IMR-90 (cell line): ENCODE measurements around the gene ADARB2. TPM values are rescaled to one million over a fixed set of nuclear protein-coding genes. Genes with fewer than 3 reads are reported as not detected.
A peak's percentile ranks its signal among the peaks of the same experiment; 100 is the strongest.

Source experiments
- ATAC-seq: fragments of 200-7000 bp; cut with Tn5 transposase; 2 replicates; pipeline ENCODE4 v1.9.1; 2020; ENCODE audit warnings: low read depth, mild to moderate bottlenecking, moderate library complexity
- BruUV-seq: library from RNA; stranded (reverse); fragments of 400-500 nt; replicated peaks from 2 replicates; lab custom pipeline; 2021; lab: Mats Ljungman, UMichigan
- CTCF ChIA-PET: fragments of 300-600 bp; formaldehyde crosslinking; extraction: SDS; loops from one replicate; lab custom pipeline; 2021; ENCODE audit warnings: antibody characterized with exemption; lab: Yijun Ruan, JAX
- POLR2A ChIA-PET: fragments of 300-600 bp; sonication (Branson Sonifier 250); formaldehyde crosslinking; loops from one replicate; lab custom pipeline; 2022; ENCODE audit warnings: antibody characterized with exemption; ENCODE audit not compliant: unreplicated experiment; lab: Charles Lee
- DNase-seq: peaks from one replicate; pipeline ENCODE4 v3.0.0; 2013
- H2AFZ ChIP-seq: replicated peaks from 2 replicates; pipeline ENCODE3; 2013; ENCODE audit warnings: low read length, mild to moderate bottlenecking; ENCODE audit not compliant: poor library complexity
- H2AK5ac ChIP-seq: 2 replicates; pipeline ENCODE4 v1.6.1; 2013; ENCODE audit warnings: low read depth, low read length, inconsistent platforms
- H2AK9ac ChIP-seq: replicated peaks from 2 replicates; pipeline ENCODE3; 2013; ENCODE audit warnings: mild to moderate bottlenecking, low read depth, low read length, moderate library complexity; ENCODE audit not compliant: poor library complexity
- H2BK120ac ChIP-seq: 2 replicates; pipeline ENCODE4 v1.6.1; 2013; ENCODE audit warnings: low read depth, low read length, inconsistent platforms
- H2BK15ac ChIP-seq: 3 replicates; pipeline ENCODE4 v1.6.1; 2013; ENCODE audit warnings: low read depth, low read length, inconsistent platforms
- H2BK20ac ChIP-seq: 2 replicates; pipeline ENCODE4 v1.6.1; 2013; ENCODE audit warnings: low read depth, mild to moderate bottlenecking, inconsistent platforms, low read length, moderate library complexity
- H2BK5ac ChIP-seq: 2 replicates; pipeline ENCODE4 v1.6.1; 2013; ENCODE audit warnings: mild to moderate bottlenecking, low read depth, low read length, inconsistent platforms; ENCODE audit not compliant: poor library complexity, severe bottlenecking
- H3K14ac ChIP-seq: replicated peaks from 2 replicates; pipeline ENCODE4 v1.6.1; 2013; ENCODE audit warnings: low read depth, low read length, inconsistent platforms
- H3K18ac ChIP-seq: 2 replicates; pipeline ENCODE4 v1.6.1; 2013; ENCODE audit warnings: low read depth, low read length, control low read depth
- H3K23ac ChIP-seq: 2 replicates; pipeline ENCODE4 v1.6.1; 2013; ENCODE audit warnings: low read depth, low read length, inconsistent platforms
- H3K27ac ChIP-seq: 2 replicates; pipeline ENCODE4 v1.5.1; 2013; ENCODE audit warnings: mild to moderate bottlenecking, control low read depth, low read length; ENCODE audit not compliant: insufficient read depth
- H3K27me3 ChIP-seq: 2 replicates; pipeline ENCODE4 v1.6.1; 2013; ENCODE audit warnings: low read length; ENCODE audit not compliant: control insufficient read depth, insufficient read depth
- H3K36me3 ChIP-seq: 2 replicates; pipeline ENCODE4 v1.6.1; 2013; ENCODE audit warnings: low read length, mixed read lengths; ENCODE audit not compliant: control insufficient read depth, insufficient read depth
- H3K4ac ChIP-seq: 2 replicates; pipeline ENCODE4 v1.6.1; 2013; ENCODE audit warnings: low read depth, low read length, inconsistent platforms
- H3K4me1 ChIP-seq: 2 replicates; pipeline ENCODE4 v1.6.1; 2013; ENCODE audit warnings: low read length, mixed read lengths; ENCODE audit not compliant: control insufficient read depth, insufficient read depth
- H3K4me2 ChIP-seq: 2 replicates; pipeline ENCODE4 v1.6.1; 2013; ENCODE audit warnings: low read depth, mild to moderate bottlenecking, control low read depth, low read length, moderate library complexity
- H3K4me3 ChIP-seq: 2 replicates; pipeline ENCODE4 v1.5.1; 2013; ENCODE audit warnings: low read depth, mild to moderate bottlenecking, control low read depth, low read length, moderate library complexity; ENCODE audit not compliant: insufficient read depth
- H3K56ac ChIP-seq: 2 replicates; pipeline ENCODE4 v1.6.1; 2013; ENCODE audit warnings: low read length, inconsistent platforms; ENCODE audit not compliant: insufficient read depth; ENCODE audit errors: extremely low read depth
- H3K79me1 ChIP-seq, 2 experiments: 2 replicates each; pipeline ENCODE4 v1.6.1; 2013; ENCODE audit warnings: low read length in 2 of 2, inconsistent platforms in 1 of 2, low read depth in 1 of 2
- H3K9ac ChIP-seq: 2 replicates; pipeline ENCODE4 v1.6.1; 2013; ENCODE audit warnings: low read depth, low read length, control low read depth
- H3K9me1 ChIP-seq: 2 replicates; pipeline ENCODE4 v1.6.1; 2013; ENCODE audit warnings: low read length, inconsistent platforms; ENCODE audit not compliant: insufficient read depth
- H3K9me3 ChIP-seq: 2 replicates; pipeline ENCODE4 v1.6.1; 2013; ENCODE audit warnings: low read length; ENCODE audit not compliant: control insufficient read depth, insufficient read depth
- H4K20me1 ChIP-seq: 2 replicates; pipeline ENCODE4 v1.6.1; 2013; ENCODE audit warnings: low read length, inconsistent platforms; ENCODE audit not compliant: insufficient read depth
- H4K5ac ChIP-seq: 2 replicates; pipeline ENCODE4 v1.6.1; 2013; ENCODE audit warnings: mild to moderate bottlenecking, low read depth, low read length, control low read depth
- H4K8ac ChIP-seq, 2 experiments: 2 replicates each; pipeline ENCODE4 v1.6.1; 2013; ENCODE audit warnings: low read depth in 2 of 2, low read length in 2 of 2, control low read depth in 1 of 2, inconsistent platforms in 1 of 2
- H4K91ac ChIP-seq: 2 replicates; pipeline ENCODE4 v1.6.1; 2013; ENCODE audit warnings: low read depth, low read length, inconsistent platforms; ENCODE audit not compliant: insufficient read depth
- CTCF ChIP-seq: conservative IDR thresholded peaks from 2 replicates; pipeline ENCODE4 v1.5.1; 2012; ENCODE audit warnings: mild to moderate bottlenecking, low read depth, low read length, improper control_type of control experiment
- FOS ChIP-seq: fragments of 150-350 bp; IDR thresholded peaks from 2 replicates; pipeline ENCODE4 v1.6.1; 2016; ENCODE audit warnings: low read depth, low read length
- RAD21 ChIP-seq: IDR thresholded peaks from 2 replicates; pipeline ENCODE4 v1.6.1; 2012; ENCODE audit warnings: low read length, improper control_type of control experiment
- RCOR1 ChIP-seq: IDR thresholded peaks from 2 replicates; pipeline ENCODE4 v1.6.1; 2012; ENCODE audit warnings: mild to moderate bottlenecking, low read length, improper control_type of control experiment; ENCODE audit not compliant: insufficient replicate concordance
- SMC3 ChIP-seq: fragments of 150-350 bp; IDR thresholded peaks from 2 replicates; pipeline ENCODE4 v1.6.1; 2016; ENCODE audit warnings: low read depth, mild to moderate bottlenecking, antibody characterized with exemption, low read length, moderate library complexity
- WGBS, 2 experiments: methylation state at CpG; one replicate each; pipeline versions ENCODE4 v1.1.5 to v1.1.7; 2013; ENCODE audit warnings: missing lambda C conversion rate in 2 of 2; ENCODE audit not compliant: insufficient read length in 1 of 2; ENCODE audit errors: extremely low coverage in 2 of 2; 5-methylcytosine and 5-hydroxymethylcytosine counted together
- dilution Hi-C: fragments of 300-500 bp; cut with HindIII; formaldehyde crosslinking; loops from one replicate; pipeline ENCODE4 v1.14.3; 2018; ENCODE audit warnings: low sequenced_read_pairs; ENCODE audit not compliant: unreplicated experiment
- in situ Hi-C: fragments of 300-500 bp; cut with MboI; formaldehyde crosslinking; loops from 3 replicates; pipeline ENCODE4 v1.14.3; 2019; ENCODE audit warnings: low sequenced_read_pairs, inconsistent platforms, mixed read lengths
- intact Hi-C: fragments of 100-400 bp; cut with micrococcal nuclease; formaldehyde crosslinking; loops from 2 replicates; pipeline ENCODE4 v1.10.0; 2022
- polyA plus RNA-seq, 3 experiments: library from polyadenylated mRNA; depleted of rRNA; stranded (reverse); fragments of >200 nt; gene quantifications; 2 replicates each; pipeline ENCODE4 v1.2.3, GENCODE V29; 2012; ENCODE audit warnings: low replicate concordance in 1 of 3
- total RNA-seq: library from RNA; depleted of rRNA; stranded (reverse); fragments of >200 nt; gene quantifications from 2 replicates; pipeline ENCODE4 v1.2.3, GENCODE V29; 2012

Gene ADARB2
- total and polyA plus RNA-seq, 2 of the 4 experiments (the other 2 are of a cell fraction), result not detected

- TF ChIP-seq SMC3 (no peak), FOS (no peak), RCOR1 (no peak), RAD21 (no peak)
Observed at GRCh38 chr10:1366322-1366691, 371.0 kb downstream of the ADARB2 start (continued).

GRCh38 chr10:1365540-1366321, 371.6 kb downstream of the ADARB2 start:
- Histone ChIP-seq H3K9ac (no peak overlapping the region), H4K8ac (no peak overlapping the region), H3K36me3 (no peaks in the 10 kb centered on the region), H4K5ac (no peak overlapping the region), H3K4me3 (no peak overlapping the region), H3K27ac (no peak overlapping the region), H3K23ac (no peak overlapping the region), H2AFZ (no peak overlapping the region), H3K4me2 (no peak overlapping the region), H3K9me3 (peaks cover 51% of the 10 kb centered on the region), H2BK15ac (no peak overlapping the region), H3K9me1 (no peaks in the 10 kb centered on the region), H2AK5ac (no peak overlapping the region), H2AK9ac (no peak overlapping the region), H3K4me1 (no peaks in the 10 kb centered on the region), H4K20me1 (no peaks in the 10 kb centered on the region), H4K91ac (no peak overlapping the region), H3K4ac (no peak overlapping the region), H2BK5ac (no peak overlapping the region), H2BK120ac (no peak overlapping the region), H3K27me3 (no peaks in the 10 kb centered on the region), H2BK20ac (no peak overlapping the region), H3K14ac (no peak overlapping the region), H3K18ac (no peak overlapping the region), H3K56ac (no peak overlapping the region), H3K79me1 (no peaks in the 10 kb centered on the region)
- ChIA-PET CTCF (no interaction called here), POLR2A (no interaction called here)
- intact Hi-C loops (no loop called here), in situ Hi-C loops (no loop called here), dilution Hi-C loops (no loop called here)
- no peak for DNase-seq
- ATAC-seq, result no peak
- no TSS peak for BruUV-seq
- no peak for TF ChIP-seq CTCF
- 0 out of 2 replicates have a peak, but pooled peaks have one; percentile 13 for TF ChIP-seq FOS
- WGBS, 2 experiments, result 0% methylated on average over 1 of the region's 8 CpGs; no CpG with 5 or more reads in 1 of the 2 experiments
